GM19240 (cell line): ENCODE results near the gene BTBD18.
"Not testable (repeated sequence)": the region's sequence is repeated elsewhere in the genome, so short reads cannot be mapped to it uniquely, and the experiment has no call there.

ENCODE experiments used
- DNase-seq: peaks from one replicate; pipeline ENCODE4 v3.0.0; 2011; ENCODE audit warnings: low spot score; ENCODE audit not compliant: insufficient read length

The BTBD18 gene

DNA sequence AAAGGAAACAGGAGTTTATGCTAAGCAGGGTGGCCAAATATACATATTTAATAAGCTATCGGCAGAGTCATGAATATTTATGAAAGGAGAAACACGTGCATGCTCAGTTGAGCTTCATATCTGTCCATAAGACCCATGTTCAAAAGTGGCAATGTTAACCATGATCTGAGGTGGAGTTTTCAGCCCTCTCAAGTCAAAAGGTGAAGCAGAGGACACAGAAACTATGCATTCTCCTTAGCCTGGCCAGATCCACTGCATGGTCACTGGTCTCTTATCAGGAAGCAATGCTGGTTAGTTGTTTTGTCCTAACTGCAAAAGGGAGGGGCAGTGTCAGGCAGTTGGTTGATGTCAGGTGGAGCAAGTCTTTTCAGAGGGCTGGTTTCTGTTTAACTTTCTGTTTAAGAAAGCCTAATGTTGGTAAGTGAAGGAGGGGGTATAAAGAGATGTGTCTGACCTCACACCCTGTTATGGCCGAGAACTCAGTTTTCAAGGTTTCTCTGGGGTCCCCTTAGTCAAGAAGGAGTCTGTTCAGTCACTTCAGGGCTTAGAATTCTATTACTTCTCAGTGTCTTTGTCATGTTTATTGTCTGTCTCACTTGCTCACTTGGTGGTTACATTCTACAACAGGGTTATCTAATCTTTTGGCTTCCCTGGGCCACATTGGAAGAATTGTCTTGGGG, 15.9 kb downstream of the BTBD18 start:
- DNase-seq = no peak

DNA sequence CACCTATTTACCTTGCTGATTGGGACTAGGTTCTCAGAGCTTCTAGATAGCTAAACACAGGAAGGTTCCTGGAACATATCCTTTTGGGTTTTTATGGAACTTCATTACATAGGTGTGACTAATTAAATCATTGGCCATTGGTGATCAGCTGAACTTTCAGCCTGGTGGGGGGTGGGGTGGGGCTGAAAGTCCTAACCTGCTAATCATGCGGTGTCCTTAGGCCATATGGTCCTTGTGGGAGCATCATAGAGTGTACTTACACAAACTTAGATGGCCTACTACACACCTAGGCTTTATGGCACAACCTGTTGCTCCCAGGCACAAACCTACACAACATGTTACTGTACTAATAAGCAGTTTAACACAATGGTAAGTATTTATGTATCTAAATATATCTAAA, 19.0 kb downstream of the BTBD18 start:
- no peak for DNase-seq

DNA sequence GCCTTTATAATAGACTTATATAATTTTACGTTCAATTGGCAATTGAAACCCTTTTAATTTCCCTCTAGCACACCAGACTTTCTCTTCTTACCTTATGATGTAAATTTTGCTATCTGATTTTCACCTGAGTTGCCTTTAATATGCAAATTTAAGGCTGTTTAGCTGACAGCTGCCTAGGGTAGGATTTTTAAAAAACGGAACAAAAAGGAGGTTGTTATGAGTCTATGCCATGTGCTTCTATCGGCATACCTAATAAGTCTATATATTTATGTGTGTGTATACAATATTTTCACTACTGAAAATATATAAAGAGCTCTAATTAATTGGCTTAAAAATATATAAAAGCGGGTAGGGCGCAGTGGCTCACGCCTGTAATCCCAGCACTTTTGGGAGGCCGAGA, 22.1 kb downstream of the BTBD18 start:
- DNase-seq = no peak

DNA sequence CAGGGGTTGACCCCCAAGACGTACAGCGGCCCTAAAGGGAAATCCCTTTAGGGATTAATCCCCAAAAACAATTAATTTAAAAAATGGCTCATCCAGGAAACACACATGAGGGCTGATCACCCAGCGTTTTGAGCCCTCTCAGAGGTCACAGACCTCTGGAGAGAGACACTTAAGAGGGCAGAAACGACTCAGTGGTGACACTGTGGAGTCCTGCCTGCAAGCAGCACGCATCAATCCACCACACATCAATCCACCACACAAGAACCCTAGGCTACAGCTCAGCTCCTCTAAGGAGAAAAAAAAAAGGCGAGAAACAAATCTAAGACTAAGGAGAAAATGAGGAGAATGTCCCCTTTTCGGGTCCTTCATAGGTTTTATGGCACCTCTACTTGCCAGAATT, 22.8 kb downstream of the BTBD18 start:
- no peak for DNase-seq

DNA sequence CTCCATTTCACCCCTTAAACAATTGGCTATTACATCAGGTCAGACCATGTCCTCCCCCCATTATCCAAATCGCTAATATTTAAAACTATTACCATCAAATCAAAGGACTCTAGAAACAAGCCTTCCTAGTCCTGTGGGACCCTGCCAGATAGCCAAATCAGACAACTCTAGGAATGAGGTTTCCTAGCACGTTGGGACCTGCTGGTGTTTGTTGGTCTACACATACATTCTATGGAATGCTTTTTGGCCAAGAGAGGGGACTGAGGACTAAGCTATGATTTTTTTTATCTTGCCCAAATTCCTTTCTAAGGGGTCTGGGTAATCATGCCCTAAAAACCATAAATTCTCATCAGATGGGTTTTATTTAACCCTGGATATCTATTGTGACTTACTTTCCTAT, 24.4 kb downstream of the BTBD18 start:
- no peak for DNase-seq

DNA sequence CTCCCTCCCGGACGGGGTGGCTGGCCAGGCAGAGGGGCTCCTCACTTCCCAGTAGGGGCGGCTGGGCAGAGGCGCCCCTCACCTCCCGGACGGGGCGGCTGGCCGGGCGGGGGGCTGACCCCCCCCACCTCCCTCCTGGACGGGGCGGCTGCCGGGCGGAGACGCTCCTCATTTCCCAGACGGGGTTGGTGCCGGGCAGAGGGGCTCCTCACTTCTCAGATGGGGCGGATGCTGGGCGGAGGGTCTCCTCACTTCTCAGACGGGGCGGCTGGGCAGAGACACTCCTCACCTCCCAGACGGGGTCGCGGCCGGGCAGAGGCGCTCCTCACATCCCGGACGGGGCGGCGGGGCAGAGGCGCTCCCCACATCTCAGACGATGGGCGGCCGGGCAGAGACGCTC, 34.9 kb downstream of the BTBD18 start:
- DNase-seq = not testable (repeated sequence)

DNA sequence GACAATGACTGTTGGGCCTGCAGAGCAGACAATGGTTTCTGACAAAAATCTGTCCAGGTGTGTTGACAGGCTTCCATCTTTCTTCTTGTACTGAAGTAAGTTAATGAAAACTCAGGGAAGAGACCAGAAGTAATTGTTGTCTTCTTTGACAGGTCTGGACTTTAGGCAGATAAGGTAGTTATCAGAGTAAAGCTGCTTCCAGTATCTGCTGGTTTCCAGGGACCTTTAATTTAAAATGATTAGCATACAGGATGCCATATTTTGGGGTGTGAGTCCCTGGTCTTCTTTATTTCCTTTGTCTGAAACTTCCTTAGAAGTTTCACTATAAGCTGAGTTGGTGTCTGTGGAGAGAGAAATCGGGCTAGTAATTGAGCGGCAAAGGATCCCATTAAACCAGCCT, 37.8 kb downstream of the BTBD18 start:
- no peak for DNase-seq

DNA sequence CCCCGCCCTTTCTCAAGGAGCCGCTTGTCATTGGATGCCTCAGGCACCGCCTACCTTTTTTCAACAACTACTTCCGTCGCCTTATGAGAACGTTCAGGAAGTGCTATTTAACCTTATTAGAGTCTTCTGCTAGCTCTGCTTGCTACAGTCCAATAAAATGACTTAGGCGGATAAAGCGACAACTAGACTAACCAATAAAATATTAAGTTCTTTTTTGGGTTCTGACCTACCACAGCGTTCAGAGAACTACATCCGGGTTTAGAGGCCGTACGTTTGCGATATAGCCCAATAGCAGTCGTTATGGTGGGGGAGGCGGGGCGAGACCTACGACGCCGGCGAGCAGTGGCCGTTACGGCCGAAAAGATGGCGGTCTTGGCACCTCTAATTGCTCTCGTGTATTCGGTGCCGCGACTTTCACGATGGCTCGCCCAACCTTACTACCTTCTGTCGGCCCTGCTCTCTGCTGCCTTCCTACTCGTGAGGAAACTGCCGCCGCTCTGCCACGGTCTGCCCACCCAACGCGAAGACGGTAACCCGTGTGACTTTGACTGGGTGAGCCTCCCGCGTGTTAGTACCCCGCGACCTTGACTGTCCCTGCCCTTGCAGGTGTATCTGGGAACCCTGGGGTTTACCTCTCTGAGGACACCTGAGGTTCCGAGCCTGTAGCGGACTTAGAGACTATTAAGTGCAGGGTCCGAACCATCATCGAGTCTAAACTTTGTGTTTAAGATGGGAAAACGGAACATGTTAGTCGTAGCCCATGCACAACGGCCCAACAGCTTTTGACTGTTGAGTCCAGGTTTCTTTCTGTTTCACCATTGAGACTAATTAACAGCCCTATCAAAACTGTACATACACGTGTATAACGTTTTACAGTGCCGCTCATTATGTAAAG, 39.1 kb downstream of the BTBD18 start, which contains the start of gene TMX2:
Gene TMX2, plus strand, starts transcription at position 338 of the 895 bp plus-strand sequence. Its CDS starts 26 bp downstream, at position 364.
- DNase-seq = peak; percentile 80

DNA sequence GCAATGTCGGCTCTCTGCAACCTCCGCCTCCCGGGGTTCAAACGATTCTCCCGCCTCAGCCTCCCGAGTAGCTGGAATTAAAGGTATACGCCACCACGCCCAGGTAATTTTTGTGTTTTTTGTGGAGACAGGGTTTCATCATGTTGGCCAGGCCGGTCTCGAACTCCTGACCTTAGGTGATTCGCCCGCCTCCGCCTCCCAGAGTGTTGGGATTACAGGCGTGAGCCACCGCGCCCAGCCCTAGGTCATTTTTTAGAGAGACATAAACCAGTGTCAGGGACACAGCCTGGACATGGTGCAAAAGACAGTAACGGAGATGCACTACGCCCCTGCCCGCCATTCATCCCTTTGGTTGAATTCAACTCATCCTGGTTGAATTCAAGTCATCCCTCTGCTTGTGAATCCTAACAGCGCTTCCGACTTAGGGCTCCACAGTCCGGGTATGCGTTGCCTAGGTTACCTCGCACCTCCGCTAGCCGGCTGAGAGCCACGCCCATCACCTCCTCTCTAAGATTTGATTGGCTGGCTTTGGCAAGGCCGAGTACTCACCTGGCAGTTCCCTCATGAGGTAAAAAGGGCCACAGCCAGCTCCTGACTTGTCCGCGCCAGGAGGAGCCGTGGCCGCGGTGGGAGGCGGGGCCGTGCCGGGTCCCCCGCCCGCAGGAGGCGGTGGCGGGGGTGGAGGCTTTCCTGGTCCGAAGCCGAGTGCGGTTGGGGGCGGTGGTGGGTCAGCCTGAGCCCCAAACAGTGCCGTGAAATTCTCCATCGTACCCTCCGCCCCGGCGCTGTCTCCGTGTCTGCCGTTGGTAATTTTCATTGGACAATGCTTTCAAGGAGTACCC, 40.0 kb downstream of the BTBD18 start, which contains the start of gene MED19:
Gene MED19, minus strand, starts transcription at position 802 of the 842 bp plus-strand sequence. Its CDS starts 36 bp downstream, at position 766.
- peak; percentile 43 for DNase-seq

DNA sequence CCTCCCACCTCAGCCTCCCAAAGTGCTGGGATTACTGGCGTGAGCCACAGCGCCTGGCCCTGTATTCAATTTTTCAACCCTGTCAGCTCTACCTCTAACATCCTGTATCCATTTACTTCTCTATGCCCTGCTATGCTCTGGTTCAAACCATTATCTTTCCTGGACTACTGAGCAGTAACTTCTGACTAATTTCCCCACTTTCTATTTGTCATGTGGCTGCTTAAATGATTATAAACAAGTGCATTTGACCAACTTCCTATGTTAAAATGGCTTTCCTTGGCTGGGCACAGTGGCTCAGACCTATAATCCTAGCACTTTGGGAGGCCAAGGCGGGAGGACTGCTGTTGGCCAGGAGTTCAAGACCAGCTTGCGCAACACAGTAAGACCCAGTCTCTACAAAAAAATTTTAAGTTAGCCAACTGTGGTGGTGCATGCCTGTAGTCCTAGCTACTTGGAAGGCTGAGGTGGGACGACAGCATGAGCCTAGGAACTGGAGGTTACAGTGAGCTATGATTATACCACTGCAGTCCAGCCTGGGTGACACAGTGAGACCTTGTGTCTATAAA, 41.7 kb downstream of the BTBD18 start:
- DNase-seq = no peak

DNA sequence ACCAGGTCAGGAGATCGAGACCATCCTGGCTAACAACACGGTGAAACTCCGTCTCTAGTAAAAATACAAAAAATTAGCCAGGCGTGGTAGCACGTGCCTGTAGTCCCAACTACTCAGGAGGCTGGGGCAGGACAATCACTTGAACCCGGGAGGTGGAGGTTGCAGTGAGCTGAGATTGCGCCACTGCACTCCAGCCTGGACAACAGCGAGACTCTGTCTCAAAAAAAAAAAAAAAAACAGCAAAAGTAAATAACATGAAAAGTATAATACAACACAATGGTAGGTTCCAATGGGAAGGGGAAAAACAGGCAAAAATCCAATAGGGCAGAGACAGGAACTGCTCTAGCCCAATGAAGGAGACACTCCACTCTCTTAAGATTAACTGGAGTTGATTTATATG, 46.2 kb downstream of the BTBD18 start:
- not testable (repeated sequence) for DNase-seq

DNA sequence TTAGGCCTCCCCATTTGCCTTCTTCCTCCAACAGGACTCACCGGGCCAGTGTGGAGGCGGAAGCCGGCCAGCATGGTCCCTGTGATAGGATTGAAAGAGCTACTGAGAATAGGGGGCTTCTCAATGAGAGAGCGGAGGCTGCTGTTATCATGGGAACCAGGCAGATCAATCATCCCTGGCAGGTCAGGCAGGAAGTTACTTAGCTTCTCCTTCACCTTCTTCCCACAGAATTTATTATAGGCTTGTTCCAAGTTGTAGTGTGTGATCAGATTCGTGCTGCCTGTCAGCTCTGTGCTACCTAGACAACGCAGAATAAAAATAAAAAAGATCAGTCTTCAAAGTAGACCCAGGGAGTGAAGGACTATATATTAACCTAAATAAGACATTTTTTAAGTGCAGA, 46.7 kb downstream of the BTBD18 start:
- DNase-seq = no peak

DNA sequence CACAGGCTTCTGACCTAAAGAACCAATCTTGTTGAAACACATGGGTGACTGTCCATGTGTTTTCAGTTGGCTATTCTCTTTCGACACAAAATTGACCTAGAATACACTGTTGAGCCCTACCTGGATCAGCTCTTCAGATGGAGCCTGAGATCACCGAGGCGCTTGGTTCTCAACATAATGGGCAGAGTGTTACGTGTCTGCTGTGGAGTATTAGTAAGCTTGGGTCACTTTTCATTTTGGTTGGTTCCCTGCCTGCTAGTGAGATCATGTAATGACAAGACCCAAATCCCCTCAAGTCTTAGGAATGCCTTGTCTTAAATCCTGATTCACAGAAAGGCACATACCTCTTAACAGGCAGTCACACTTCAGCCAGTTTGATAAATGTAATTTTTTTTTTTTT, 48.3 kb downstream of the BTBD18 start:
- no peak for DNase-seq

DNA sequence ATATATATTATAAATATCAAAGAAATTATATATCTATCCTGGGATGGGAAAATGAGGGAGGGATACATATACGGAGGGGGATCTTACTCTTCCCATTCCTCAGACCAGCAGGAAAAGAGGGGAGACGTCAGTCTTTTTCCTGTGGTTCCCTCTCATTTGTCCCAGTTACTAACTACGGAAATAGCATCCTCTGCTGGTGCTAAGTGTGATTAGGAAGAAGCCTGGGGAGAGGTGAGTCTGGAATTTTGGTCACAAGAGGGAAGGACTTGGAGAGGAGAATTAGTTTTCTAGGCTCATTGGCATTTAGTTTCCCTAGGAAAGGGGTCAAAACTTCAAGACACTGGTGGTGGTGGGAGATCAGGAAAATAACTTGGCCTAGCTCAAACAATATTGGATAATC, 51.2 kb downstream of the BTBD18 start:
- no peak for DNase-seq

DNA sequence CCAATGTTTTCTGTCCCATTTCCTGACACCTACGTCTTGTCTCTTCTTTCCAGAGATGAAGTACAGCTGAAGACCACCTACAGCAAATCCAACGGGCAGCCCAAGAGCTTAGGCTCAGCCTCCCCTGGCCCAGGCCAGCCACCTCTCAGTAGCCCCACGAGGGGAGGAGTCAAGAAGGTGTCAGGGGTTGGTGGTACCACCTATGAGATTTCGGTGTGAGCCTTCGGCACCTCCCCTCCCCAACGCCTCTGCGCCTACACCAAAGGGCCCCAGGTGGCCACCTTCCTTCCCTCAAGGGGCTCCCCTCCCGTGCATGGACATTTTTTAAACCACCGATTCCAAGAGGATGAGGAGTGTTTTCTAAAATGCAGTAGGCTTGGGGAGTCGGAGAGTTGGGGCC, 51.8 kb downstream of the BTBD18 start:
- no peak for DNase-seq

DNA sequence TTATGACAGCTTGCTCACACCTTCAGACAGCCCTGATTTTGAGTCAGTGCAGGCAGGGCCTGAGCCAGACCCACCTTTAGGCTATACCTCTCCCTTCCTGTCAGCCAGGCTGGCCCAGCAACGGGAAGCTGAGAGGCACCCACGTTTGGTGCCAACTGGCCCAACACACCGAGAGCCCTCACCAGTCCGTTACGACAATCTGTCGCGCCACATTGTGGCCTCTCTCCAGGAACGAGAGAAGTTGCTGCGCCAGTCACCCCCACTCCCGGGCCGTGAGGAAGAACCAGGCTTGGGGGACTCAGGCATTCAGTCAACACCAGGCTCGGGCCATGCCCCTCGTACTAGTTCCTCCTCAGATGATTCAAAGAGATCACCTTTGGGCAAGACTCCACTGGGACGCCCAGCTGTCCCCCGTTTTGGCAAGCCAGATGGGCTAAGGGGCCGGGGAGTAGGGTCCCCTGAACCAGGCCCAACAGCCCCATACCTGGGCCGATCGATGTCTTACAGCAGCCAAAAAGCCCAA, 52.7 kb downstream of the BTBD18 start:
- DNase-seq = no peak
